Stimulated activated naive B cell treated with anti-CD40 and anti-IgM and Interleukin-4, amounts not matched to agents 10 μg/mL and 1 μg/mL and 100 μg/mL, for 72 hours (primary cell): ENCODE data around the gene FZD7.

Experiments used
- ATAC-seq, 2 donors: fragments of 150-1000 bp; cut with Tn5 transposase; replicated peaks; 2 replicates each; pipeline ENCODE4 v1.10.0; 2021; ENCODE audit warnings: moderate library complexity in 1 of 2
- DNase-seq: peaks from one replicate; pipeline ENCODE4 v3.0.0; 2021
- H3K27ac Mint-ChIP-seq: one replicate; pipeline ENCODE4 v1.8.0; 2022; ENCODE audit warnings: mild to moderate bottlenecking, mixed read lengths
- H3K27me3 Mint-ChIP-seq, 2 donors: one replicate each; pipeline ENCODE4 v1.8.0; 2022; ENCODE audit warnings: mixed read lengths in 2 of 2
- H3K36me3 Mint-ChIP-seq, 2 donors: one replicate each; pipeline ENCODE4 v1.8.0; 2022; ENCODE audit warnings: mixed read lengths in 2 of 2, mild to moderate bottlenecking in 1 of 2
- H3K4me1 Mint-ChIP-seq, 2 donors: one replicate each; pipeline ENCODE4 v1.8.0; 2022; ENCODE audit warnings: mixed read lengths in 2 of 2, mild to moderate bottlenecking in 1 of 2
- H3K4me3 Mint-ChIP-seq, 2 donors: one replicate each; pipeline ENCODE4 v1.8.0; 2022; ENCODE audit warnings: mild to moderate bottlenecking in 2 of 2, mixed read lengths in 2 of 2, moderate library complexity in 1 of 2
- H3K9me3 Mint-ChIP-seq, 2 donors: one replicate each; pipeline ENCODE4 v1.8.0; 2022; ENCODE audit warnings: mixed read lengths in 2 of 2, mild to moderate bottlenecking in 1 of 2

FZD7 gene

GRCh38 chr2:202033317-202034248, at the start of gene FZD7:
TSS of gene FZD7 (plus strand) at chr2:202033855. CDS start at chr2:202034648, 793 bp downstream.
- peak; percentile 70 for DNase-seq
- Mint-ChIP-seq H3K9me3 (no peaks in the 10 kb centered on the region), H3K27me3 (peaks cover 28 to 32% of the 10 kb centered on the region in 2 donors), H3K4me3 (peak within 1 kb of the TSS in 1 of 2 donors; percentile 89), H3K27ac (no peak within 1 kb of the TSS), H3K4me1 (peaks cover 14% of the 10 kb centered on the region in 2 donors), H3K36me3 (no peaks in the 10 kb centered on the region)
- peak; percentile 85 for ATAC-seq

- Mint-ChIP-seq H3K4me1 (peaks cover 0 to 6% of the 10 kb centered on the region in 2 donors), H3K27ac (no peak overlapping the region), H3K36me3 (no peaks in the 10 kb centered on the region), H3K9me3 (no peaks in the 10 kb centered on the region), H3K27me3 (peaks cover 8 to 12% of the 10 kb centered on the region in 2 donors), H3K4me3 (no peak overlapping the region)
- DNase-seq (no peak), ATAC-seq (no peak)
These were observed 49.3 kb upstream of the FZD7 start for GRCh38 chr2:201984333-201984732.

- H3K27ac Mint-ChIP-seq = no peak overlapping the region
- peaks cover 0 to 6% of the 10 kb centered on the region in 2 donors for H3K4me1 Mint-ChIP-seq
- H3K4me3 Mint-ChIP-seq = peak overlapping the region in 1 of 2 donors; percentile 25
- no peaks in the 10 kb centered on the region for H3K9me3 Mint-ChIP-seq
- peak; percentile 69 to 78 for ATAC-seq
- H3K27me3 Mint-ChIP-seq = peaks cover 6 to 11% of the 10 kb centered on the region in 2 donors
- no peak for DNase-seq
- H3K36me3 Mint-ChIP-seq = no peaks in the 10 kb centered on the region
These were observed 48.7 kb upstream of the FZD7 start for GRCh38 chr2:201984800-201985525.

GRCh38 chr2:201985728-201986462, 47.8 kb upstream of the FZD7 start:
- ATAC-seq = peak in 1 of 2 donors; percentile 2

GRCh38 chr2:201986463-201986735, 47.3 kb upstream of the FZD7 start:
- H3K36me3 Mint-ChIP-seq = no peaks in the 10 kb centered on the region
- ATAC-seq (no peak), DNase-seq (no peak)
- H3K4me3 Mint-ChIP-seq = no peak overlapping the region
- H3K4me1 Mint-ChIP-seq = peaks cover 0 to 6% of the 10 kb centered on the region in 2 donors
- no peaks in the 10 kb centered on the region for H3K9me3 Mint-ChIP-seq
- no peak overlapping the region for H3K27ac Mint-ChIP-seq
- H3K27me3 Mint-ChIP-seq = no peaks in the 10 kb centered on the region

More at GRCh38 chr2:201985728-201986462, 47.8 kb upstream of the FZD7 start:
- peaks cover 0 to 1% of the 10 kb centered on the region in 2 donors for H3K27me3 Mint-ChIP-seq
- no peaks in the 10 kb centered on the region for H3K36me3 Mint-ChIP-seq
- DNase-seq = no peak
- no peak overlapping the region for H3K4me3 Mint-ChIP-seq
- no peaks in the 10 kb centered on the region for H3K9me3 Mint-ChIP-seq
- H3K4me1 Mint-ChIP-seq = peaks cover 0 to 6% of the 10 kb centered on the region in 2 donors
- no peak overlapping the region for H3K27ac Mint-ChIP-seq

GRCh38 chr2:201987426-201987825, 46.2 kb upstream of the FZD7 start:
- no peaks in the 10 kb centered on the region for H3K27me3 Mint-ChIP-seq
- no peaks in the 10 kb centered on the region for H3K9me3 Mint-ChIP-seq
- H3K36me3 Mint-ChIP-seq = no peaks in the 10 kb centered on the region
- peaks cover 0 to 6% of the 10 kb centered on the region in 2 donors for H3K4me1 Mint-ChIP-seq
- no peak for DNase-seq
- no peak overlapping the region for H3K27ac Mint-ChIP-seq
- ATAC-seq = no peak
- H3K4me3 Mint-ChIP-seq = no peak overlapping the region

GRCh38 chr2:201990069-201990468, 43.6 kb upstream of the FZD7 start:
- H3K4me3 Mint-ChIP-seq = no peak overlapping the region
- H3K4me1 Mint-ChIP-seq = peaks cover 2 to 5% of the 10 kb centered on the region in 2 donors
- ATAC-seq (no peak), DNase-seq (no peak)
- H3K36me3 Mint-ChIP-seq = no peaks in the 10 kb centered on the region
- H3K27ac Mint-ChIP-seq = no peak overlapping the region
- no peaks in the 10 kb centered on the region for H3K9me3 Mint-ChIP-seq
- H3K27me3 Mint-ChIP-seq = no peaks in the 10 kb centered on the region

- H3K27me3 Mint-ChIP-seq = no peaks in the 10 kb centered on the region
- no peak overlapping the region for H3K27ac Mint-ChIP-seq
- H3K36me3 Mint-ChIP-seq = no peaks in the 10 kb centered on the region
- ATAC-seq (no peak), DNase-seq (no peak)
- peaks cover 3 to 7% of the 10 kb centered on the region in 2 donors for H3K4me1 Mint-ChIP-seq
- no peak overlapping the region for H3K4me3 Mint-ChIP-seq
- H3K9me3 Mint-ChIP-seq = no peaks in the 10 kb centered on the region
These were observed 40.7 kb upstream of the FZD7 start for GRCh38 chr2:201992960-201993359.

- ATAC-seq (no peak), DNase-seq (no peak)
- H3K36me3 Mint-ChIP-seq = no peaks in the 10 kb centered on the region
- H3K4me1 Mint-ChIP-seq = peaks cover 3 to 7% of the 10 kb centered on the region in 2 donors
- H3K9me3 Mint-ChIP-seq = no peaks in the 10 kb centered on the region
- no peak overlapping the region for H3K4me3 Mint-ChIP-seq
- no peaks in the 10 kb centered on the region for H3K27me3 Mint-ChIP-seq
- no peak overlapping the region for H3K27ac Mint-ChIP-seq
These were observed 38.5 kb upstream of the FZD7 start for GRCh38 chr2:201994973-201995638.

GRCh38 chr2:201996006-201996405, 37.6 kb upstream of the FZD7 start:
- Mint-ChIP-seq H3K9me3 (no peaks in the 10 kb centered on the region), H3K4me1 (peaks cover 3 to 7% of the 10 kb centered on the region in 2 donors), H3K27ac (no peak overlapping the region), H3K36me3 (no peaks in the 10 kb centered on the region), H3K27me3 (no peaks in the 10 kb centered on the region), H3K4me3 (no peak overlapping the region)
- no peak for DNase-seq
- ATAC-seq = no peak

- Mint-ChIP-seq H3K4me3 (no peak overlapping the region), H3K27ac (no peak overlapping the region), H3K36me3 (no peaks in the 10 kb centered on the region), H3K4me1 (peaks cover 3 to 7% of the 10 kb centered on the region in 2 donors), H3K9me3 (no peaks in the 10 kb centered on the region), H3K27me3 (no peaks in the 10 kb centered on the region)
- ATAC-seq (no peak), DNase-seq (no peak)
These were observed 36.9 kb upstream of the FZD7 start for GRCh38 chr2:201996679-201997314.

- no peak overlapping the region for H3K4me3 Mint-ChIP-seq
- no peaks in the 10 kb centered on the region for H3K9me3 Mint-ChIP-seq
- DNase-seq = no peak
These were observed 34.4 kb upstream of the FZD7 start for GRCh38 chr2:201999279-201999678.

GRCh38 chr2:202001826-202002225, 31.8 kb upstream of the FZD7 start:
- ATAC-seq (no peak), DNase-seq (no peak)
- Mint-ChIP-seq H3K36me3 (no peaks in the 10 kb centered on the region), H3K27ac (no peak overlapping the region), H3K4me1 (peaks cover 16 to 27% of the 10 kb centered on the region in 2 donors), H3K4me3 (no peak overlapping the region), H3K9me3 (no peaks in the 10 kb centered on the region), H3K27me3 (no peaks in the 10 kb centered on the region)

More at GRCh38 chr2:201999279-201999678, 34.4 kb upstream of the FZD7 start:
- Mint-ChIP-seq H3K4me1 (peaks cover 3 to 12% of the 10 kb centered on the region in 2 donors), H3K27me3 (no peaks in the 10 kb centered on the region), H3K27ac (no peak overlapping the region), H3K36me3 (no peaks in the 10 kb centered on the region)
- no peak for ATAC-seq
